Stimulated activated CD4-positive, alpha-beta T cell treated with anti-CD3 and anti-CD28 coated beads, Interleukin-2, amount 100 ng/mL, for 24 hours (primary cell): Measurements from ENCODE around the gene RRP12.
"Not testable (repeated sequence)": the region's sequence is repeated elsewhere in the genome, so short reads cannot be mapped to it uniquely, and the experiment has no call there.

ENCODE experiments used
- DNase-seq, 2 donors: peaks; one replicate each; pipeline ENCODE4 v3.0.0-alpha.2; 2020

Gene RRP12

DNA sequence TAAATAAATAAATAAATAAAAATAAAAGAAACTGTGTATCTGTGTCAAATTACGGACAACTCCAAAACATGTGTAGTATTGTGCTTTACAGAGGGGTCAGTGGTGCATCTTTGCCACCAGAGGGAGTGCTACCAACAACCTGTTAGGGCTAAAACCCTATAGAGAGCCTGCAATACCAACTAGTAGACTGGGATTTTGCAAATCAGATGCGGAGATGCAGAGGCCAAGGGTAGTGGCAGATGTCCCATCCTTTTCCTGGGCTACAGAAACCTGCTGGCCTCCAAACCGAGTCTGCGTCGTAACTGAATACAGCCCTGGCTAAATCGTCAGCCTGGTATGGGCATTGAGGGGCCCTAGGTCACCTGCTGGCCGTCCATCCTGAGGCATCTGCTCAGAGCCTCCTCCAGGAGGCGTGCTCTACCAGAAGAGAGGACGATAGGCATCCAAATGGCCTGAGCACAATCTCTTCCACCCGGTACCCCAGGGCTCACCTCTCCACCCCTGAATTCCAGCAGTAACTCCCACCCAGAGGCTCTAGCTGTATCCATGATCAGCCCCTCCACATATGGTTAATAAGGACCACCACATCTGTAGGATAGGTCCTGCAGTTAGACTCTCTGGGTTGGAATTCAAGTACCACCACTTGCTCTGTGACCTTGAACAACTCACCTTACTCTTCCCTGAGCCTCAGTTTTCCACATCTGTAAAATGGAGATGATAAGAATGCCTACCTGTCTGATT lies 6.2 kb upstream of the RRP12 start:
- DNase-seq = peak; percentile 63 to 66

DNA sequence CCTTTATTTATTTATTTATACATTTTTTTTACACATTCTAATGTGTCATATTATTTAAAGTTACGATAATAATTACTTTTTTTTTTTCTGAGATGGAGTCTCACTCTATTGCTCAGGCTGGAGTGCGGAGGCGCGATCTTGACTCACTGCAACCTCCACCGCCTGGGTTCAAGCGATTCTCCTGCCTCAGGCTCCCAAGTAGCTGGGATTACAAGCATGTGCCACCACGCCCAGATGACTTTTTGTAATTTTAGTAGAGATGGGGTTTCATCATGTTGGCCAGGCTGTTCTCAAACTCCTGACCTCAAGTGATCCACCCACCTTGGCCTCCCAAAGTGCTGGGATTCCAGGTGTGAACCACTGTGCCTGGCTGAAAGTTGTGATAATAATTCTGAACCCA lies 5.3 kb upstream of the RRP12 start:
- DNase-seq = not testable (repeated sequence)

DNA sequence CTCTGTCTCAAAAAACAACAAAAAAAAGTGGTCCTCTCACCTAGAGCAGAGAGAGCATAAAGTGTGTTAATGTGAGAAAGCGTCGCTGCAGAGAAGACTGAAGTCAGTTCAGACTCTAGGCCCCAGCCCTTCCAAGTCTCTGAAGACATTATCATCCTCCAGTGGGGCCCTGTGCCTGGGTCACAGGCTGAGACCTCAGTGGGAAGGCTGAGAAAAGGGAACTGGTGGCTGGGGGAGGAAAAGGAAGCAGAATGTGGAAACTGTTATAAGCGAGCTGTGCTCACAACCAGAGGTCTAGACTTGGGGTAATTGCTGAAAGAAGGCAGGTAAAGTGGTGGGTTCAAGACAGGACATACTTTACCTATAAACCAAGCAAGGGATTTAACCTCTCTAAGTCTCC lies 4.9 kb upstream of the RRP12 start:
- DNase-seq = no peak

DNA sequence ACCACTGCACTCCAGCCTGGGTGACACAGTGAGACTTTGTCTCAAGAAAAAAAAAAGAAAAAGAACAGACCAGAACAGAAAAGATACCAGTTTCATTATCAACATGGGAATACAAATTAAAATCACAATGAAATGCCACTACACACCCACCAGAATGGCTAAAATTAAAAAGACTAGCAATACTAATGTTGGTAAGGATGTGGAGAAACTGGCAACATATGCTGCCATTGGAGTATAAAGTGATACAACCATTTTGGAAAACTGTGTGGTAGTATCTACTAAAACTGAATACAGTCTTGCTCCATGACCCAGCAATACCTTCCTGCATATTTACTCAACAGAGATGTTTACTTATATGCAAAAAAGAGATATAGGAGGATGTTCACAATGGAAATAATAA lies 2.9 kb upstream of the RRP12 start:
- DNase-seq = no peak

DNA sequence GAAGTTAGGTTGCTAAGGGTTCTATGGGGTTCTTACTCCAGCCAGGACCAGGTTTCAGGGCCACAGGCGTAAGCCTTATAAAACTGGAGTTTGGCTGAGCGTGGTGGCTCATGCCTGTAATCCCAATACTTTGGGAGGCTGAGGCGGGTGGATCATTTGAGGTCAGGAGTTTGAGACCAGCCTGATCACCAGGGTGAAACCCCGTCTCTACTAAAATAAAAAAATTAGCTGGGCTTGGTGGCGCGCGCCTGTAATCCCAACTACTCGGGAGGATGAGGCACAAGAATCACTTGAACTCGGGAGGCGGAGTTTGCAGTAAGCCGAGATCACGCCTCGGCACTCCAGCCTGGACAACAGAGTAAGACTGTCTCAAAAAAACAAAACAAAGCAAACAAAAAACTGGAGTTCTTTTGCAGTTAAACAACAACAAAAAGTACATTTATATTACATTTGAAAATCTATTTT lies 347 bp upstream of the RRP12 start:
- no peak for DNase-seq

DNA sequence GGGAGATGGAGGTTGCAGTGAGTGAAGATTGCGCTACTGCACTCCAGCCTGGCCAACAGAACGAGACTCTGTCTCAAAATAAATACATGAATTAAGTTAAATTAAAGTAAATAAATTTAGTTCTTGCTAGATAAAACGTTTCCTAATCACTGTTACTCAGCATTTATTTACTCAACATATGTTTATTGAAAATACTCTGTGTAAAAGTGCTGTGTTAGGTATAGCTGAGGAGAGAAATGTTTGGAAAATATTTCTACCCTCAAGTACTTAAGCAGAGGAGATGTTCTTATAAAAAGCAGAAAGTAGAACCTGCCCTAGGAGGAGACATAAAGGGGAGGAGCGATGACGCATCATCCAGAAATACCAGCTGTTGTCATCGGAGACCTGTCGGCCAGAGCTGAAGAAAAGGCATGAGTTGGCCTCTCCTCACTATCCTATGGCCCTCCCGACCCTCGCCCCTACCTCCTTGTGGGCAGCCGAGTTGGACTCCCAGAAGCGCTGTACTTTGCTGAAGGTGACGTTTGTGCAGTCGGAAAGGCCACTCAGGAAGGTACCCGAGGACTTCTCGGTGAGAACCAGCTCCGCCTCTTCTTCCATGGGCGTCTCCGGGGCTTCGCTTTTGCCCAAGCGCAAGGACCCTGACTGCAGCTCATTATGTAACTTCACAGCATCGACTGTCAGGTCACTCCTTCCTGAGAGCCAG lies 1.1 kb downstream of the RRP12 start:
- peak in 1 of 2 donors; percentile 35 for DNase-seq

DNA sequence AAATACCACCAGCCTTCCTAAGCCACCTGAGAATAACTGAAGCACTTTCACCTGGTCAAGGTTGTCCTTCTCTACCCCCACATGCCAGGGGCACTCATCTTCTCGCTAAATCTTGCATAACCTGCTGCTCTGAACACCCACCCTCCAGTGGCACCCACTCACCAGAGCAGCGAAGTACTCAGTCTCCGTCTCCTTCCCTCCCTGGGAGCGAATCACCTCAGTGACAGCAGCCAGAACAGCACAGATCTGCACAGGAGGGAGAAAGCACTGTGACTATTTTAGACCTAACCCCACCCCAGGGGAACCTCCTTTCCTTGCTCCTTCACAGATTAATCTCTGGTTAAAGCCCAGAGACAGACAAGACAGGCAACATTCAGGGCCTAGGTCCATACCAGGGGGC lies 5.1 kb downstream of the RRP12 start:
- no peak for DNase-seq

DNA sequence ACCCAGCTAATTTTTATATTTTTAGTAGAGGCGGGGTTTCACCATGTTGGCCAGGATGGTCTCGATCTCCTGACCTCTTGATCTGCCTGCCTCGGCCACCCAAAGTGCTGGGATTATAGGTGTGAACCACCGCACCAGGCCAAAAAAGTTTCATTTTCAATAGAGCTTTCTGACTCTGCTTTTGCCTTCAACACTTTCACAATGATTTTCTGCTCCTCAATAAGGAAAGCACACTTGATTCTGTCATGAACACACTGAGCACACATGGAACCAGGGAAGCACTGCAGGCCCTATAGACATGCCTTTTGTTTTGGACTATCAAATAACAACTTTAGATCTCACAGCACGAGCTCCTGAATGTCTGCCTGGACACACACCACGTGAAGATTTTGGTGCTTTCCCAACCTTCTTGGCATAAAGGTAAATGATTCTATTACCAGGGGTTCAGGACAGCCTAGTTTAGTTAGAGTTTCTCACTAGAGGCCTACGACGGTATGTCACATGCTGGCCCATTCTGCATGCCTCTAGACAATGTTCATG lies 8.0 kb downstream of the RRP12 start:
- no peak for DNase-seq

DNA sequence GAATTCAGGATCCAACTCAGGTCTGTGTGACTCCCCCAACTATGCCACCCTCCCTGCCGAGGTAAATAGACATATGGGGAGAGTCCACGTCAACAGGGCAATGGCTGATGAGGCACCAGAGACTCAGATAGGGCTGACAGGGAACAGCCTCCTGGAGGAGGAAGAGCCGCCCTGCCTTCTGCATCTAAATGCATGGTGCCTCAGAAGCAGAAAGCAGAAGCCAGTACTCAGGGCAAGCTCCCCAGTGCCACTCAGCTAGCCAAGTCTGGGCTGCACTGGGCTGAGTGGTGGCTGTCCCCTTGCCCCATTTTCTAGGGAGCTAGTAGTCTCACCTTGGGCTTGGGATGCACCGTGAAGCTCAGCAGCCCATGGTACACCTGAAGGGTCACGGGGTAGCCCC lies 11.0 kb downstream of the RRP12 start:
- DNase-seq = no peak

DNA sequence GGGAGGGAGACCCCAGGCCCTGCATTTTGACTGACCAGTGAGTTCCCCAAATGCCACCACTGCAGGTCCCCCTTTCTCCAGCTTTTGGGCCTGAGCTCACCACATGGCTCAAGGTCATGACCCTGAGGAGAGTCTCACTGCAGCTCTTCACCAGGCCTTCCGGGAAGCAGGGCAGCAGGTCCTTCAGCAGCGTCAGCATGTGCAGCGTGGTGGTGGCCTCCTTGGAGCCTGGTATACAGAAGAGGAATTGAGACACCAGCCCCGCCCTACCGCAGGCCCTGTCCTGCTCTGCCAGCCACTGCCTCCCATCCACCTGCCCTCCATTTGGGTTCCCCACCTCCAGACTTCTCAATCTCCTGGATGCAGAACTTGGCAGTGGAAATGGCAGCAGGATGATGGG lies 13.0 kb downstream of the RRP12 start:
- no peak for DNase-seq

DNA sequence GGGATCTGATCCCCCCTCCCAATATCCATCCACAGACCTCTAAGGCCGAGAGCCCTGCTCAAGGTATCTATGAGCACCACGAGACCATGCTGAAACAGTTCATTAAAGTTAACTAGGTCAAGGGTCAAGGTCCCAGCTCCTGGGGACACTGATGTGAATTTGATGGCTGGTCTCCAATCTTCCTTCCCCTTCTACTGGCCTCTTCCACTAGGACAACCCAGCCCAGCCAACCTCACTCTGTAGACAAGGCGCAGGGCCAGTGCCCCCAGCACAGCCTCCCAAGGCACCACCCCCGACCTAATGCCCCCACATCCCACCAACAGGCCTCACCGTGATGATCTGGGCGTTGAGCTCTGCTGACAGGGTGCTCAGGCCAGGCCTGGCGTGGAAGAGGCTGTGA lies 15.6 kb downstream of the RRP12 start:
- DNase-seq = no peak

DNA sequence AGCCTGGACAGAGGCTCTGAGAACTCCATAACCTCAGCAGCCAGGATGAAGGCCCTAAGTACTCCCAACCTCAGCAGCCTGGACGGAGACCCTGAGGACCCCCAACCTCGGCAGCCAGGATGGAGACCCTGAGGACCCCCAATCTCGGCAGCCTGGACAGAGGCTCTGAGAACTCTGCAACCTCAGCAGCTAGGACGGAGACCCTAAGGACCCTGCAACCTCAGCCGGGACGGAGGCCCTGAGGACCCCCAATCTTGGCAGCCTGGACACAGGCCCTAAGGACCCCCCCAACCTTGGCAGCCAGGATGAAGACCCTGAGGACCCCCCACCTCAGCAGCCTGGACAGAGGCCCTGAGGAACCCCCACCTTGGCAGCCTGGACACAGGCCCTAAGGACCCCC lies 16.5 kb downstream of the RRP12 start:
- no peak for DNase-seq

DNA sequence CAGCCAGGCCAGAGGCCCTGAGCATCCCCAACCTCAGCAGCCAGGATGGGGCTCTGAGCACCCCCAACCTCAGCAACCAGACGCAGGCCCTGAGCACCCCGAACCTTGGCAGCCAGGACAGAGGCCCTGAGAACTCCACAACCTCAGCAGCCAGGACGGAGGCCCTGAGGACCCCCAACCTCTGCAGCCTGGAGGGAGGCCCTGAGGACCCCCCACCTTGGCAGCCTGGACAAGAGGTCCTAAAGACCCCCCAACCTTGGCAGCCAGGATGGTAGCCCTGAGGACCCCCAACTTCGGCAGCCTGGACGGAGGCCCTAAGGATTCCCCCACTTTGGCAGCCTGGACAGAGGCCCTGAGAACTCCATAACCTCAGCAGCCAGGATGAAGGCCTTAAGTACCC lies 17.0 kb downstream of the RRP12 start:
- no peak for DNase-seq

DNA sequence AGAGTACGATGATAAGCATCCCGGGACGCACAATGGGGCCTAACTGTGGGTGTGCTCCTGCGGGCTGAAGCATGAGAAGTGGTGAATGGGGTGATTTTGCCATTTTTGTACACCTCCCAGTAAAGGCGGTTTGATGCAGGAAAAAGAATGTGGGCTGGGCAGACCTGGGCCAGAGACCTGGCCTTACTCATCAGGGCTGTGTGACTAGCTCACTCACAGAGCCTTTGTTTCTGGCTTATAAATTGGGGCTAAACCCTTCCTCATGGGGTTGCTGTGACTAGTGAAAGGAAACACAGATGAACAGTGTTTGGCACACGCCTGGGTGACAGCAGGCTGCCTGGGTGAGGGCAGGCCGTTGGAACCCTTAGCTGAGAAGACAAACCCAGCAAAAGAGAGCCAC lies 18.0 kb downstream of the RRP12 start:
- DNase-seq = no peak

DNA sequence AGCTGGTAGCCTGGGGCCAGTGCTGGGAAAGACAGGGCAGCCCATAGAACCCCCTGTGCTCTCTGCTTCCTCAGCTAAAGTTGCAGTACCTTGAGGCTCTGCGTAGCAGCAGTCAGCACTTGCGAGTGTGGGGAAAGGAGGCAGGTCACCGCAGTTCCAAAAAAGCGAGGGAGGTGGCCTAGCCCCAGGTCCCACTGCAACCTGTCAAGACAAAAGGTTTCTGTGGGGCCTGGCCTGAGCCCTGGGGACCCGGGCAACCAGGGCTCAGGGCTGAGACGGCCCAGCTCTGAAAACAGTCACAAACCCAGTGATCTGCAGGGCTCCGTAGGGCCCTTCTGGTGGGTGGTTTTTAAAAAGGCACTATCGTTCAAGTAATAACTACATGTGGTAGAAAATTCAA lies 19.5 kb downstream of the RRP12 start:
- no peak for DNase-seq

DNA sequence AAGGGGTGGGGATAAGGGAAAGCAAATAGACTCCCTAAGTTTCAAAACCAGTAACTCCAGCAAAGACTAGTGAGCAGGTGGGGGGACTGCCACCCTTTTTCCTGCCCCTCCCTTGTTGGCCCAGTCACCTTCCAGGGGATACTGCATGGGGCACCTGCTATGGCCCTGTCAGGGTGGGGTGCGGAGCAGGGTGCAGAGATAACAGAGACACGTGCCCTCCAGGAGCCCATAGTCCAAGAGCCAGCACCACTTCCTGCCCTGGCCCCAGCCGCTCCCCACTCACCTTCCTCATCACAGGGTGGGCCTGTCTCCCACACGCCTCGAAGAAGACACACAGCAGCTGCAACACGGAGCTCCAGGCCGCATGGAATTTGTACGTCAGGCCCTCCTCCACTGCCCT lies 20.6 kb downstream of the RRP12 start:
- DNase-seq = no peak

DNA sequence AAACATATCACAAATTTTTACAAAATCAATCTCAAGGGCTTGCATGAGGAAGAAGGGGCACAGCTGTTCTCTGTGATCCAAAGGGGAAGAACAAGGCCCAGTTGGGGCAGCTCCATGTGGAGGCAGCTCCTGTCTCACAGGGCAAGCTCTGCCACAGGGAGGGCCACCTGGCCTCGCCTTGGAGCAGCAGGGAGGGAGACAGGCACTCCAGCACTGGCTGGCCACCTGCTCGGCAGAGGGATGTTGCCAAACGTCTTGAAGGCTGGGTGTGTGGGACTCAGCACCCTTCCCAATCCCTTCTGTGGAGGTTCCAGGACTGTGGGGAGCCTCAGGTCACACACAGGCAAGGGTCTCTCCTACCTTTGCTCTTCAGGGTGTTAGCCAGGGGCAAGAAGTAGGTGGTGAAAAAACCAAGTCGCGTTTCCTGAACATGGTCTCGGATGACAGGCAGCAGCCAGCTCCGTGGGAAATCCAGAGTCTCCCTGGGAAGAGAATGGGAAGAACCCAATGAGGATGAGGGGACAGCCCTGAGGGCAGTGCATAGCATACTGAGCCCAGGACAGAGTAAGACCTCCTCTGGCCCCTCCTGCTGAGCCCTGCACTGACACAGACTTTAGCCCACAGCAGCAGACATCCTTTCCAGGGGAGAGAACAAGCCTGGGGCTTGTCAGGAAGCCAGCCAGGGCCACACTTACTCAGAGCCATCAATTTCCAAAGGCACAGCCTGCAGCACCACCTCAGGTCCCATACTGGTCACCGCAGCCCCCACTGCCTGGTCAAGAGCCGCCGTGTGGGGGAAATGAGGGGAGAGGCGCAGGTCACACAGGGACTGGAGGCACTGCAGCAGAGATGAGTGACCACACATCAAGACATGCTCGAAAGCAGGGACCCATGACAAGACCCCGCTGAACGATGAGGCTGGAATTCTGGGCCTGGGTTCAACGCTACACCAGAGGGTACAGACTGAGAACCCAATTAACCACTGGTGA lies 21.9 kb downstream of the RRP12 start:
- no peak for DNase-seq

DNA sequence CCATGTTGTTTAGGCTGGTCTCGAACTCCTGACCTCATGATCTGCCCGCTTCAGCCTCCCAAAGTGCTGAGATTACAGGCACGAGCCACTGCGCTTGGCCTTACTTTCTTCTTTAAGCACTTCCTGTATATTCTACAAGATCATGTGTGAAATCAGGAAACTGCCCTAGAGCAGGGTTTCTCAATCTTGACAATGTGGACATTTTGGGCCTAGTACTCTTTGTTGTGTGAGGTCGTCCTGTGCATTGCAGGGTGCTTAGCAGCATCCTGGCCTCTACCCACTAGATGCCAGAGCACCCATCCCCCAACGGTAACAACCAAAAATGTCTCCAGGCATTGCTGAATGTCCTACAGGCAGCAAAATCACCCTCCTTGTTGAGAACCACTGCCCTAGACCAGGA lies 24.7 kb downstream of the RRP12 start:
- no peak for DNase-seq

DNA sequence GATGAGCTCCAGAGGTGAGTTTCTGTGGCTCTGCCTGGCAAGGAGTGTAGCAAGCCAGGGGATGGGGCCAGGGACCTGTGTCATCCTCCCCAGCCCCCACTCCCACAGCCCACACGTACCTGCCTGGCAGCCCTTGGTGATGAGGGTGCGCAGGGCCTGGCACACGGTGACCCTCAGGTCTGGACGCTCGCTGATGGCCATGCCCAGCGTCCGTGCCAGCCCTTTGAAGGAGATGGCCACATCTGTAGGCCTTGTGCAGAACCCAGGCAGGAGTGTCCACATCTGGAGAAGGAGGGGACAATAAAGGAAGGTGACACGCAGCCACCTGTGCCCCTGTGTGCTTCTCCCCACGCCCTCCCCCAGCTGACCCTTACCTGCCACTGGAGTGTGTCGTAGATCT lies 27.7 kb downstream of the RRP12 start:
- no peak for DNase-seq

DNA sequence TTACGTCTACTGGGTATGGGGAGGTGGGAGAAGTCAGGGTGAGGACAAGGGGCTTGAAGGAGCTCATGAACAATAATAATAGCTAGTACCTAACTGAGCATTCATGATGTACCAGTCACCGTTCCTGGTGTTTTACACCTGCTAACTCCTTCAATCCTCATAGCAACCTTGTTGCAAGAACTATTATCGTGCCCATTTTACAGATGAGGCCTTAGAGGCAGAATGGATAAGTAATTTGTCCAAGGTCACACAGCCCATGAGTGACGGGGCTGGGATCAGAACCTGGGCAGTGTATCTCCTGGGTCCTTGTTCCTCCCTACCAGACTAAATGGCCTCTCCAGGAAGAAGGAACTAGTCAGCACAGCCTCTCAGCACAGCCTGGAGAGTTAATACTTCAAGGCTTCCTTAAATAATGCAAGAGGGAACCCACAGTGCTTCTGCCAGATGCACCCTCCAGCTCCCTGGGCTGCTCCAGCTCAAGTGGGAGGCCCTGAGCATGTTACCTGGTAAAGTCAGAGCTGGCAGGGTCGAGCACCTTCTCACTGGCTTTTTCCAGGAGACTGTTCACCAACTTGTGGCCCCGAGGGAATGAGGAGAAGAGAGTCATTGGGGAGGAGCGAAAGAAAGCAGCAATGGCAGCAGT lies 28.8 kb downstream of the RRP12 start:
- no peak for DNase-seq

DNA sequence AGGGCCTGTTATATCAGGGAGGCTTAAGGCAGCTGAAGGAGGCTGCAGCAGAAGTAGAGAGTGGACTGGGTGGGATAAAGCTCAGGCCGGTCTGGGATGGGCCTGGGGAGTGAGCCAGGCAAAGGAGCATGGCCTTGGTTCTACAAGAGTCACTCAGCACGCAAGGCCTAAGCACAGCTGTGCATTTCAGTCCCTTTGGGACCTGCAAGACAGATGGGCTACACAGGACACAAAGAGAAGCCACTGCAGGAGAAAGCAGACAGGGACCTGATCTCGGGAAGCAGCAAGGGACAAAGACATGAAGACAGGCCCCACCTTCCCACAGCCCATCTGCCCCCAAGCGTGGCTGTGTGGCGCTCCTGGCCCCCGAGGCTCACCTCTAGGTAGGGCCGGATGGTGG lies 29.4 kb downstream of the RRP12 start:
- no peak for DNase-seq

DNA sequence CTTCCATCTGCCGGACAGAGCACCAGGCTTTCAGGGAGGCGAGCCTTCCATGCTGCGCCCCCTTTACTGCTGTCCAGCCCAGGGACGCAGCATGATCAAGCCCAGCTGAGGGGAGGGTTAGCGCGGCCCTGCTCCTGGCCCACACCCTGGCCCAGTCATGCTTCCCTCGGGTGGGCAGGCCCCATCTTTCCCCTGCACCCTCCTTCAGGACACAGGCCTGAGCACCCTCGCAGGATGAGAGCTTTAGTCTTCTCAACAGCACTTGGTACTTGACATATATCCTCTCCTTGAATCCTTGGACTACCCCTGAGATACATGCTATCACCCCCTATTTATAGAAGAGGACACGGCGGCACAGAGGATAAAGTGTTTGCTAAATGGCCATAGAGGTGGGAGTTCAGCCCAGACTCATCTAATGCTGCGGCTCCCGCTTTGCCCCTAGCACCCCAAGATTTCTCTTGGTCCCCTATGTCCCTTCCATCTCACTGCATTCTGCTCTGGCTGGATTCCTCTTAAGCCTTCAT lies 34.0 kb downstream of the RRP12 start:
- DNase-seq = no peak
